HCEC 1CT (cell line): ENCODE data around the gene REG3G.

Source experiments
- DNase-seq: peaks from one replicate; pipeline ENCODE4 v3.0.0-alpha.2; 2017

The REG3G gene

GRCh38 chr2:79025421-79025820 is at the start of gene REG3G:
REG3G (plus strand) TSS chr2:79025702; CDS start chr2:79026094, 392 bp downstream.
- DNase-seq: no peak

- no peak for DNase-seq
Observed at GRCh38 chr2:78977661-78978145, 47.8 kb upstream of the REG3G start.

GRCh38 chr2:78978340-78978739 is 47.2 kb upstream of the REG3G start:
- DNase-seq: no peak

GRCh38 chr2:78979380-78980151 is 45.9 kb upstream of the REG3G start:
- no peak for DNase-seq

- no peak for DNase-seq
Observed at GRCh38 chr2:78980152-78980465, 45.4 kb upstream of the REG3G start.

- DNase-seq: no peak
Observed at GRCh38 chr2:78980871-78981270, 44.6 kb upstream of the REG3G start.

GRCh38 chr2:78982638-78983330 is 42.7 kb upstream of the REG3G start:
- no peak for DNase-seq

GRCh38 chr2:78984386-78984785 is 41.1 kb upstream of the REG3G start:
- DNase-seq: no peak

GRCh38 chr2:78985558-78985957 is 39.9 kb upstream of the REG3G start:
- DNase-seq: no peak

- no peak for DNase-seq
Observed at GRCh38 chr2:78989051-78989450, 36.5 kb upstream of the REG3G start.

- no peak for DNase-seq
Observed at GRCh38 chr2:78992451-78992806, 33.1 kb upstream of the REG3G start.

GRCh38 chr2:78992807-78993517 is 32.5 kb upstream of the REG3G start:
- no peak for DNase-seq

- no peak for DNase-seq
Observed at GRCh38 chr2:78993518-78994148, 31.9 kb upstream of the REG3G start.

- DNase-seq: no peak
Observed at GRCh38 chr2:78994789-78995188, 30.7 kb upstream of the REG3G start.

GRCh38 chr2:78999406-78999805 is 26.1 kb upstream of the REG3G start:
- no peak for DNase-seq

GRCh38 chr2:79000008-79000576 is 25.4 kb upstream of the REG3G start:
- no peak for DNase-seq

GRCh38 chr2:79001285-79001684 is 24.2 kb upstream of the REG3G start:
- no peak for DNase-seq

GRCh38 chr2:79004680-79005079 is 20.8 kb upstream of the REG3G start:
- no peak for DNase-seq

- no peak for DNase-seq
Observed at GRCh38 chr2:79005216-79005615, 20.3 kb upstream of the REG3G start.

GRCh38 chr2:79009388-79009787 is 16.1 kb upstream of the REG3G start:
- DNase-seq: no peak

GRCh38 chr2:79011496-79011895 is 14.0 kb upstream of the REG3G start:
- no peak for DNase-seq

GRCh38 chr2:79013629-79014028 is 11.9 kb upstream of the REG3G start:
- DNase-seq: no peak

GRCh38 chr2:79016342-79016741 is 9.2 kb upstream of the REG3G start:
- DNase-seq: no peak
